HFF-Myc (cell line): ENCODE results near the gene ST3GAL3.

ENCODE experiments used
- DNase-seq: peaks from one replicate; pipeline ENCODE4 v3.0.0-alpha.2; 2011; ENCODE audit warnings: low read depth; ENCODE audit errors: extremely low read depth
- H3K4me3 ChIP-seq: replicated peaks from 2 replicates; pipeline ENCODE4 v1.5.1; 2011; ENCODE audit warnings: low read depth, mild to moderate bottlenecking, control low read depth, low read length
- CTCF ChIP-seq: IDR thresholded peaks from 2 replicates; pipeline ENCODE4 v1.5.1; 2012; ENCODE audit warnings: mild to moderate bottlenecking, low read depth, low read length, control low read depth; ENCODE audit errors: missing control alignments

The ST3GAL3 gene

GRCh38 chr1:43878854-43879253, 171.5 kb downstream of the ST3GAL3 start:
- no peak for TF ChIP-seq CTCF
- DNase-seq, result no peak
- H3K4me3 ChIP-seq, result no peak overlapping the region

GRCh38 chr1:43879414-43879813, 172.1 kb downstream of the ST3GAL3 start:
- DNase-seq, result no peak
- no peak overlapping the region for H3K4me3 ChIP-seq
- TF ChIP-seq CTCF, result no peak

- H3K4me3 ChIP-seq, result no peak overlapping the region
- no peak for DNase-seq
- TF ChIP-seq CTCF, result no peak
Observed at GRCh38 chr1:43879996-43880395, 172.7 kb downstream of the ST3GAL3 start.

- no peak for DNase-seq
- H3K4me3 ChIP-seq, result no peak overlapping the region
- TF ChIP-seq CTCF, result no peak
Observed at GRCh38 chr1:43880604-43881003, 173.3 kb downstream of the ST3GAL3 start.

- TF ChIP-seq CTCF, result no peak
- peak; percentile 7 for DNase-seq
- H3K4me3 ChIP-seq, result no peak overlapping the region
Observed at GRCh38 chr1:43881415-43881814, 174.1 kb downstream of the ST3GAL3 start.

- no peak overlapping the region for H3K4me3 ChIP-seq
- DNase-seq, result no peak
- no peak for TF ChIP-seq CTCF
Observed at GRCh38 chr1:43882763-43883162, 175.4 kb downstream of the ST3GAL3 start.

GRCh38 chr1:43883321-43883720, 176.0 kb downstream of the ST3GAL3 start:
- DNase-seq, result no peak
- TF ChIP-seq CTCF, result no peak
- no peak overlapping the region for H3K4me3 ChIP-seq
